ENCODE measurements around the gene AHSG.
"Not testable (repeated sequence)": the region's sequence is repeated elsewhere in the genome, so short reads cannot be mapped to it uniquely, and the experiment has no call there.

The AHSG gene

GRCh38 chr3:186577521-186577920 is 35.3 kb upstream of the AHSG start:
- peaks cover 54 to 85% of the 10 kb centered on the region in 2 donors for H3K36me3 ChIP-seq (ENCODE audit: control insufficient read depth in 2 of 2, insufficient read depth in 2 of 2, low read length in 2 of 2)
- H3K9me3 ChIP-seq (ENCODE audit: control insufficient read depth in 2 of 2, low read length in 2 of 2): no peaks in the 10 kb centered on the region
- no peaks in the 10 kb centered on the region for H3K27me3 ChIP-seq (ENCODE audit: control insufficient read depth in 2 of 2, insufficient read depth in 2 of 2, low read length in 2 of 2)

GRCh38 chr3:186580785-186581184 is 32.1 kb upstream of the AHSG start:
- H3K9me3 ChIP-seq (ENCODE audit: control insufficient read depth in 2 of 2, low read length in 2 of 2): no peaks in the 10 kb centered on the region
- no peak overlapping the region for H3K27ac ChIP-seq (ENCODE audit: low read depth in 2 of 2, low read length in 2 of 2)
- peaks cover 69 to 92% of the 10 kb centered on the region in 2 donors for H3K36me3 ChIP-seq (ENCODE audit: control insufficient read depth in 2 of 2, insufficient read depth in 2 of 2, low read length in 2 of 2)
- no peaks in the 10 kb centered on the region for H3K27me3 ChIP-seq (ENCODE audit: control insufficient read depth in 2 of 2, insufficient read depth in 2 of 2, low read length in 2 of 2)
- H3K4me3 ChIP-seq (ENCODE audit: low read length in 2 of 2): no peak overlapping the region
- H3K4me1 ChIP-seq (ENCODE audit: control insufficient read depth in 2 of 2, insufficient read depth in 2 of 2, low read length in 2 of 2): no peaks in the 10 kb centered on the region
- no peak overlapping the region for H3K9ac ChIP-seq (ENCODE audit: low read depth in 1 of 2, low read length in 2 of 2)

More at GRCh38 chr3:186577521-186577920, 35.3 kb upstream of the AHSG start:
- H3K9ac ChIP-seq (ENCODE audit: low read depth in 1 of 2, low read length in 2 of 2): no peak overlapping the region
- no peak overlapping the region for H3K27ac ChIP-seq (ENCODE audit: low read depth in 2 of 2, low read length in 2 of 2)
- no peak overlapping the region for H3K4me3 ChIP-seq (ENCODE audit: low read length in 2 of 2)
- H3K4me1 ChIP-seq (ENCODE audit: control insufficient read depth in 2 of 2, insufficient read depth in 2 of 2, low read length in 2 of 2): no peaks in the 10 kb centered on the region

- H3K27ac ChIP-seq (ENCODE audit: low read depth in 2 of 2, low read length in 2 of 2): no peak overlapping the region
- H3K9ac ChIP-seq (ENCODE audit: low read depth in 1 of 2, low read length in 2 of 2): no peak overlapping the region
- peaks cover 60 to 80% of the 10 kb centered on the region in 2 donors for H3K36me3 ChIP-seq (ENCODE audit: control insufficient read depth in 2 of 2, insufficient read depth in 2 of 2, low read length in 2 of 2)
- no peaks in the 10 kb centered on the region for H3K4me1 ChIP-seq (ENCODE audit: control insufficient read depth in 2 of 2, insufficient read depth in 2 of 2, low read length in 2 of 2)
- H3K9me3 ChIP-seq (ENCODE audit: control insufficient read depth in 2 of 2, low read length in 2 of 2): no peaks in the 10 kb centered on the region
- no peaks in the 10 kb centered on the region for H3K27me3 ChIP-seq (ENCODE audit: control insufficient read depth in 2 of 2, insufficient read depth in 2 of 2, low read length in 2 of 2)
- H3K4me3 ChIP-seq (ENCODE audit: low read length in 2 of 2): no peak overlapping the region
These were observed 30.3 kb upstream of the AHSG start for GRCh38 chr3:186582541-186582940.

GRCh38 chr3:186583831-186584230 is 29.0 kb upstream of the AHSG start:
- Histone ChIP-seq H3K4me3 (ENCODE audit: low read length in 2 of 2) (no peak overlapping the region), H3K9ac (ENCODE audit: low read depth in 1 of 2, low read length in 2 of 2) (no peak overlapping the region), H3K27me3 (ENCODE audit: control insufficient read depth in 2 of 2, insufficient read depth in 2 of 2, low read length in 2 of 2) (no peaks in the 10 kb centered on the region), H3K4me1 (ENCODE audit: control insufficient read depth in 2 of 2, insufficient read depth in 2 of 2, low read length in 2 of 2) (no peaks in the 10 kb centered on the region), H3K36me3 (ENCODE audit: control insufficient read depth in 2 of 2, insufficient read depth in 2 of 2, low read length in 2 of 2) (peaks cover 53 to 69% of the 10 kb centered on the region in 2 donors), H3K9me3 (ENCODE audit: control insufficient read depth in 2 of 2, low read length in 2 of 2) (no peaks in the 10 kb centered on the region), H3K27ac (ENCODE audit: low read depth in 2 of 2, low read length in 2 of 2) (no peak overlapping the region)

GRCh38 chr3:186586245-186586644 is 26.6 kb upstream of the AHSG start:
- H3K9ac ChIP-seq (ENCODE audit: low read depth in 1 of 2, low read length in 2 of 2); H3K4me1 ChIP-seq (ENCODE audit: control insufficient read depth in 2 of 2, insufficient read depth in 2 of 2, low read length in 2 of 2); H3K9me3 ChIP-seq (ENCODE audit: control insufficient read depth in 2 of 2, low read length in 2 of 2); H3K27me3 ChIP-seq (ENCODE audit: control insufficient read depth in 2 of 2, insufficient read depth in 2 of 2, low read length in 2 of 2); H3K4me3 ChIP-seq (ENCODE audit: low read length in 2 of 2); H3K27ac ChIP-seq (ENCODE audit: low read depth in 2 of 2, low read length in 2 of 2): not testable (repeated sequence)
- H3K36me3 ChIP-seq (ENCODE audit: control insufficient read depth in 2 of 2, insufficient read depth in 2 of 2, low read length in 2 of 2): peaks cover 44 to 48% of the 10 kb centered on the region in 2 donors

- Histone ChIP-seq H3K27ac (ENCODE audit: low read depth in 2 of 2, low read length in 2 of 2) (no peak overlapping the region), H3K9ac (ENCODE audit: low read depth in 1 of 2, low read length in 2 of 2) (no peak overlapping the region), H3K36me3 (ENCODE audit: control insufficient read depth in 2 of 2, insufficient read depth in 2 of 2, low read length in 2 of 2) (peaks cover 35 to 39% of the 10 kb centered on the region in 2 donors), H3K4me3 (ENCODE audit: low read length in 2 of 2) (no peak overlapping the region), H3K4me1 (ENCODE audit: control insufficient read depth in 2 of 2, insufficient read depth in 2 of 2, low read length in 2 of 2) (no peaks in the 10 kb centered on the region), H3K9me3 (ENCODE audit: control insufficient read depth in 2 of 2, low read length in 2 of 2) (no peaks in the 10 kb centered on the region), H3K27me3 (ENCODE audit: control insufficient read depth in 2 of 2, insufficient read depth in 2 of 2, low read length in 2 of 2) (no peaks in the 10 kb centered on the region)
These were observed 25.7 kb upstream of the AHSG start for GRCh38 chr3:186587183-186587582.

- H3K27ac ChIP-seq (ENCODE audit: low read depth in 2 of 2, low read length in 2 of 2): no peak overlapping the region
- H3K27me3 ChIP-seq (ENCODE audit: control insufficient read depth in 2 of 2, insufficient read depth in 2 of 2, low read length in 2 of 2): no peaks in the 10 kb centered on the region
- no peaks in the 10 kb centered on the region for H3K9me3 ChIP-seq (ENCODE audit: control insufficient read depth in 2 of 2, low read length in 2 of 2)
- no peak overlapping the region for H3K9ac ChIP-seq (ENCODE audit: low read depth in 1 of 2, low read length in 2 of 2)
- H3K36me3 ChIP-seq (ENCODE audit: control insufficient read depth in 2 of 2, insufficient read depth in 2 of 2, low read length in 2 of 2): peaks cover 20 to 24% of the 10 kb centered on the region in 2 donors
- H3K4me1 ChIP-seq (ENCODE audit: control insufficient read depth in 2 of 2, insufficient read depth in 2 of 2, low read length in 2 of 2): no peaks in the 10 kb centered on the region
- H3K4me3 ChIP-seq (ENCODE audit: low read length in 2 of 2): no peak overlapping the region
These were observed 24.2 kb upstream of the AHSG start for GRCh38 chr3:186588632-186589031.

GRCh38 chr3:186589121-186589520 is 23.7 kb upstream of the AHSG start:
- Histone ChIP-seq H3K4me1 (ENCODE audit: control insufficient read depth in 2 of 2, insufficient read depth in 2 of 2, low read length in 2 of 2) (no peaks in the 10 kb centered on the region), H3K9ac (ENCODE audit: low read depth in 1 of 2, low read length in 2 of 2) (no peak overlapping the region), H3K4me3 (ENCODE audit: low read length in 2 of 2) (no peak overlapping the region), H3K36me3 (ENCODE audit: control insufficient read depth in 2 of 2, insufficient read depth in 2 of 2, low read length in 2 of 2) (peaks cover 15 to 19% of the 10 kb centered on the region in 2 donors), H3K27me3 (ENCODE audit: control insufficient read depth in 2 of 2, insufficient read depth in 2 of 2, low read length in 2 of 2) (no peaks in the 10 kb centered on the region), H3K27ac (ENCODE audit: low read depth in 2 of 2, low read length in 2 of 2) (no peak overlapping the region), H3K9me3 (ENCODE audit: control insufficient read depth in 2 of 2, low read length in 2 of 2) (no peaks in the 10 kb centered on the region)

GRCh38 chr3:186589856-186590579 is 22.8 kb upstream of the AHSG start:
- Histone ChIP-seq H3K9me3 (ENCODE audit: control insufficient read depth in 2 of 2, low read length in 2 of 2) (no peaks in the 10 kb centered on the region), H3K4me1 (ENCODE audit: control insufficient read depth in 2 of 2, insufficient read depth in 2 of 2, low read length in 2 of 2) (no peaks in the 10 kb centered on the region), H3K9ac (ENCODE audit: low read depth in 1 of 2, low read length in 2 of 2) (no peak overlapping the region), H3K27me3 (ENCODE audit: control insufficient read depth in 2 of 2, insufficient read depth in 2 of 2, low read length in 2 of 2) (no peaks in the 10 kb centered on the region), H3K4me3 (ENCODE audit: low read length in 2 of 2) (no peak overlapping the region), H3K36me3 (ENCODE audit: control insufficient read depth in 2 of 2, insufficient read depth in 2 of 2, low read length in 2 of 2) (peaks cover 7 to 10% of the 10 kb centered on the region in 2 donors), H3K27ac (ENCODE audit: low read depth in 2 of 2, low read length in 2 of 2) (no peak overlapping the region)

- Histone ChIP-seq H3K4me3 (ENCODE audit: low read length in 2 of 2) (no peak overlapping the region), H3K4me1 (ENCODE audit: control insufficient read depth in 2 of 2, insufficient read depth in 2 of 2, low read length in 2 of 2) (no peaks in the 10 kb centered on the region), H3K9me3 (ENCODE audit: control insufficient read depth in 2 of 2, low read length in 2 of 2) (no peaks in the 10 kb centered on the region), H3K9ac (ENCODE audit: low read depth in 1 of 2, low read length in 2 of 2) (no peak overlapping the region), H3K27me3 (ENCODE audit: control insufficient read depth in 2 of 2, insufficient read depth in 2 of 2, low read length in 2 of 2) (no peaks in the 10 kb centered on the region), H3K36me3 (ENCODE audit: control insufficient read depth in 2 of 2, insufficient read depth in 2 of 2, low read length in 2 of 2) (peaks cover 4% of the 10 kb centered on the region in 2 donors), H3K27ac (ENCODE audit: low read depth in 2 of 2, low read length in 2 of 2) (no peak overlapping the region)
These were observed 22.1 kb upstream of the AHSG start for GRCh38 chr3:186590580-186591295.

All from mucosa of rectum (tissue), 2 donors.